ENCODE results near the gene HPN. TPM values are rescaled to one million over a fixed set of nuclear protein-coding genes. Genes with fewer than 3 reads are reported as not detected.

The HPN gene
- total and polyA plus RNA-seq, 7 donors = 1.6 to 17.7 (median 5.2) TPM

- Histone ChIP-seq H3K9me3 (peaks cover 7% of the 10 kb centered on the region), H3K27ac (no peak overlapping the region), H3K27me3 (ENCODE audit: insufficient read depth in 3 of 3, low read length in 2 of 3) (no peaks in the 10 kb centered on the region), H3K4me3 (no peak overlapping the region), H3K4me1 (no peaks in the 10 kb centered on the region), H3K36me3 (ENCODE audit: insufficient read depth in 1 of 2, low read depth in 1 of 2) (no peaks in the 10 kb centered on the region)
- 84 to 91% (median 85%) methylated on average over 21 of the region's 21 CpGs for WGBS, 3 donors
- DNase-seq (no peak), ATAC-seq (no peak)
- no peak for TF ChIP-seq CTCF (IDR thresholded peaks at IDR 0.05)
- intact Hi-C loops (cut with DNase I) = no loop called here
Observed at GRCh38 chr19:35074426-35075201, 33.1 kb downstream of the HPN start.

GRCh38 chr19:35075202-35076025 is 33.9 kb downstream of the HPN start:
- no peaks in the 10 kb centered on the region for H3K4me1 ChIP-seq
- H3K27me3 ChIP-seq (ENCODE audit: insufficient read depth in 3 of 3, low read length in 2 of 3) = no peaks in the 10 kb centered on the region
- peaks cover 4% of the 10 kb centered on the region for H3K9me3 ChIP-seq
- no peak overlapping the region for H3K27ac ChIP-seq
- no peak for TF ChIP-seq CTCF (IDR thresholded peaks at IDR 0.05)
- 90 to 92% (median 91%) methylated on average over 20 to 21 of the region's 21 CpGs for WGBS, 3 donors
- no peaks in the 10 kb centered on the region for H3K36me3 ChIP-seq (ENCODE audit: insufficient read depth in 1 of 2, low read depth in 1 of 2)
- intact Hi-C loops (cut with DNase I) = no loop called here
- no peak overlapping the region for H3K4me3 ChIP-seq
- ATAC-seq (no peak), DNase-seq (no peak)

- ATAC-seq = no peak
- intact Hi-C loops (cut with DNase I) = no loop called here
- no peaks in the 10 kb centered on the region for H3K27me3 ChIP-seq (ENCODE audit: insufficient read depth in 3 of 3, low read length in 2 of 3)
- WGBS, 3 donors = 86 to 88% (median 87%) methylated on average over 6 of the region's 6 CpGs
- no peak for DNase-seq
- no peak overlapping the region for H3K27ac ChIP-seq
- no peaks in the 10 kb centered on the region for H3K9me3 ChIP-seq
- no peaks in the 10 kb centered on the region for H3K4me1 ChIP-seq
- no peak for TF ChIP-seq CTCF (IDR thresholded peaks at IDR 0.05)
- no peaks in the 10 kb centered on the region for H3K36me3 ChIP-seq (ENCODE audit: insufficient read depth in 1 of 2, low read depth in 1 of 2)
- H3K4me3 ChIP-seq = no peak overlapping the region
Observed at GRCh38 chr19:35076026-35076370, 34.5 kb downstream of the HPN start.

- intact Hi-C loops (cut with DNase I) = no loop called here
- Histone ChIP-seq H3K36me3 (ENCODE audit: insufficient read depth in 1 of 2, low read depth in 1 of 2) (no peaks in the 10 kb centered on the region), H3K4me3 (no peak overlapping the region), H3K9me3 (no peaks in the 10 kb centered on the region), H3K27me3 (ENCODE audit: insufficient read depth in 3 of 3, low read length in 2 of 3) (no peaks in the 10 kb centered on the region), H3K27ac (no peak overlapping the region), H3K4me1 (no peaks in the 10 kb centered on the region)
- TF ChIP-seq CTCF (IDR thresholded peaks at IDR 0.05) = no peak
- no peak for DNase-seq
- WGBS, 3 donors = 52 to 71% (median 61%) methylated on average over 8 of the region's 8 CpGs
- ATAC-seq = no peak
Observed at GRCh38 chr19:35076657-35077056, 35.1 kb downstream of the HPN start.
